Neural progenitor cell (in vitro differentiated cells): ENCODE data around the gene TMEM183A.

Source experiments
- EZH2 ChIP-seq: fragments of 200-600 bp; sonication (generic); IDR thresholded peaks from 2 replicates; pipeline ENCODE4 v1.6.1; 2017; ENCODE audit warnings: antibody characterized with exemption, mild to moderate bottlenecking, moderate library complexity
- EZH2phosphoT487 ChIP-seq: fragments of 200-600 bp; sonication (generic); IDR thresholded peaks from 2 replicates; pipeline ENCODE4 v1.6.1; 2017; ENCODE audit warnings: antibody characterized with exemption
- TF ChIP-seq, protein P1 (sequence below): fragments of 200-600 bp; sonication (generic); IDR thresholded peaks from 2 replicates; pipeline ENCODE4 v1.5.1; 2017; ENCODE audit warnings: antibody characterized with exemption, mild to moderate bottlenecking

DNA sequence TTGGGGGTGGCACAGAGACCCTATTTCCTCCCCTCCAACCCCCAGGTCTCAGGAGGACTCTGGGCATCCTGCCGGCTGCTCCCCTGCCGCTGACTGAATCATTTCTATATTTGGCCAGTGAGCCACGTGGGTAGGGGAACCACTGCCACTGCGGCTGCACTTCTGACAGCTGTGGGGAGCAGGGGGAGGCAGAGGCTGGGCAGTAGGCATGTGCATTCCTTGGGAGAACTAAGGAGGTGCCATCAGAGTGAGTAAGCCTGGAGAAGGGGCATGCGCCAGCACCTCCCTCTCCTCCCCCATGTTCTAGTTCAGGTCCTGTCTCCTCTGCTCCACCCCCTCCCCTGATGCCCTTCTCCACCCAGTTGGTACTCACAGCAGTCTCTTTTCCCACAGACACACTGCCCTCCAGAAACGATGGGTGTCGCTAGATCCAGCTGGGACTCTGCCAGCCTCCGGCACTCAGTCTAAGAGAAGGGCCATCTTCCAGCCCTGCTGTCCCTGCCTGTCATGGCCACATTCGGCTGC is 31.1 kb downstream of the TMEM183A start:
- TF ChIP-seq, protein P1, sequence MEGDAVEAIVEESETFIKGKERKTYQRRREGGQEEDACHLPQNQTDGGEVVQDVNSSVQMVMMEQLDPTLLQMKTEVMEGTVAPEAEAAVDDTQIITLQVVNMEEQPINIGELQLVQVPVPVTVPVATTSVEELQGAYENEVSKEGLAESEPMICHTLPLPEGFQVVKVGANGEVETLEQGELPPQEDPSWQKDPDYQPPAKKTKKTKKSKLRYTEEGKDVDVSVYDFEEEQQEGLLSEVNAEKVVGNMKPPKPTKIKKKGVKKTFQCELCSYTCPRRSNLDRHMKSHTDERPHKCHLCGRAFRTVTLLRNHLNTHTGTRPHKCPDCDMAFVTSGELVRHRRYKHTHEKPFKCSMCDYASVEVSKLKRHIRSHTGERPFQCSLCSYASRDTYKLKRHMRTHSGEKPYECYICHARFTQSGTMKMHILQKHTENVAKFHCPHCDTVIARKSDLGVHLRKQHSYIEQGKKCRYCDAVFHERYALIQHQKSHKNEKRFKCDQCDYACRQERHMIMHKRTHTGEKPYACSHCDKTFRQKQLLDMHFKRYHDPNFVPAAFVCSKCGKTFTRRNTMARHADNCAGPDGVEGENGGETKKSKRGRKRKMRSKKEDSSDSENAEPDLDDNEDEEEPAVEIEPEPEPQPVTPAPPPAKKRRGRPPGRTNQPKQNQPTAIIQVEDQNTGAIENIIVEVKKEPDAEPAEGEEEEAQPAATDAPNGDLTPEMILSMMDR = no peak
- TF ChIP-seq EZH2 = no peak
- TF ChIP-seq EZH2phosphoT487 = no peak
